Measurements from ENCODE around the gene CCDC9B.

The CCDC9B gene

DNA sequence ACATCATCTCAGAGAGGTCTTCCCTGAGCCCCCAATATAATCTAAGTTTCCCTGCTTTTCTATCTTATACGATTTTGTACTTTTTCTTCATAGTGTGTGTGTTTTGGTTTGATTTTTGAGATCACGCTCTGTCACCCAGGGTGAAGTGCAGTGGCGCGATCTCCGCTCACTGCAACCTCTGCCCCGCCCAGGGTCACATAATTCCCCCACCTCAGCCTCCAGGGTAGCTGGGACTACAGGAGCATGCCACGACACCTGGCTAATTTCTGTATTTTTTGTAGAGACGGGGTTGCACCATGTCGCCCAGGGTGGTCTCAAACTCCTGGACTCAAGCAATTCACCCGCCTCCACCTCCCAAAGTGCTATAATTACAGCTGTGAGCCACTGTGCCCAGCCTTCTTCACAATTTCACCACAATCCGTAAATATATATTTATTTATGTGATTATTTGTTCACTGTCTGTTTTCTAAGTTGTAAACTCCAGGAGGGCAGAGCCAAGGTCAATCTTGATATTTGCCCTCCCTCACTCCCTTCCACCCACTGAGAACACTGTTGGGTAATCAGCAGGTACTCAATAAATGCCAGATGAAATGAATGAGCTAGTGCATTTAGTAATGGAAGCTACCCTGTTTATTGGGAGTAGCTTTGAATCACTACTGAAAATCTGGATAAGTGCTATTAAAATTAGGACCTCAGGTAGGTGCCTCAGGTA is 41.2 kb upstream of the CCDC9B start:
- no peak for DNase-seq (ENCODE audit: extremely low spot score)
- ChIA-PET CTCF (interaction anchor here (0.6 kb wide), 1 partner anchor 35 kb away, joined by 4 read pairs; no protein-coding TSS in a partner anchor), POLR2A (interaction anchor here (1.1 to 1.8 kb wide), 6 partner anchors 10 to 57 kb away, joined by 3 to 9 read pairs (median 5); partner anchors contain the start of genes DISP2 and IVD)
- TF ChIP-seq ELF4 (IDR thresholded peaks at IDR 0.05) (no peak), FOXK2 (IDR thresholded peaks at IDR 0.05) (no peak), LEF1 (IDR thresholded peaks at IDR 0.05; ENCODE audit: borderline replicate concordance) (no peak)

DNA sequence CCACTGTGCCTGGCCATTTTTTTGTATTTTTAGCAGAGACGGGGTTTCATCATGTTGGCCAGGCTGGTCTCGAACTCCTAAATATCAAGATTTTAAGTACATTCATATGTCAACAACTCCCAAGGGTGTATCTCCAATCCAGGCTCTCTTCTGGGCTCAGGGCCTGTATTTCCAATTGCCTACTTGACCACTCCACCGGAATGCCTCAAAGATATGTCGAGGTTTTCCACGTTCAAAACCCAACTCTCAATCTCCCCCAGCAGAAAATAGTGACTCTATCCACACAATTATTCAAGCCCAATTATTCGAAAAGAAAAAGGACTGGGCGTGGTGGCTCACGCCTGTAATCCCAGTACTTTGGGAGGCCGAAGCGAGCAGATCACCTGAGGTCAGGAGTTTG is 39.9 kb upstream of the CCDC9B start:
- DNase-seq (ENCODE audit: extremely low spot score): no peak
- no peak for TF ChIP-seq FOXK2 (IDR thresholded peaks at IDR 0.05)
- no peak for TF ChIP-seq CTBP1 (IDR thresholded peaks at IDR 0.05; ENCODE audit: borderline replicate concordance)
- TF ChIP-seq ARNT (IDR thresholded peaks at IDR 0.05): no peak
- no peak for TF ChIP-seq SP1 (IDR thresholded peaks at IDR 0.05)
- TF ChIP-seq HDGF (IDR thresholded peaks at IDR 0.05; ENCODE audit: borderline replicate concordance): no peak
- no peak for TF ChIP-seq FOXA1 (IDR thresholded peaks at IDR 0.05)
- TF ChIP-seq, protein P1, sequence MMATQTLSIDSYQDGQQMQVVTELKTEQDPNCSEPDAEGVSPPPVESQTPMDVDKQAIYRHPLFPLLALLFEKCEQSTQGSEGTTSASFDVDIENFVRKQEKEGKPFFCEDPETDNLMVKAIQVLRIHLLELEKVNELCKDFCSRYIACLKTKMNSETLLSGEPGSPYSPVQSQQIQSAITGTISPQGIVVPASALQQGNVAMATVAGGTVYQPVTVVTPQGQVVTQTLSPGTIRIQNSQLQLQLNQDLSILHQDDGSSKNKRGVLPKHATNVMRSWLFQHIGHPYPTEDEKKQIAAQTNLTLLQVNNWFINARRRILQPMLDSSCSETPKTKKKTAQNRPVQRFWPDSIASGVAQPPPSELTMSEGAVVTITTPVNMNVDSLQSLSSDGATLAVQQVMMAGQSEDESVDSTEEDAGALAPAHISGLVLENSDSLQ (IDR thresholded peaks at IDR 0.05): no peak
- TF ChIP-seq BHLHE40 (IDR thresholded peaks at IDR 0.05; ENCODE audit: borderline replicate concordance): no peak
- no peak for TF ChIP-seq L3MBTL2 (conservative IDR thresholded peaks at IDR 0.05)
- no peak for TF ChIP-seq SUZ12 (IDR thresholded peaks at IDR 0.05)
- TF ChIP-seq LEF1 (IDR thresholded peaks at IDR 0.05; ENCODE audit: borderline replicate concordance): no peak
- no peak for TF ChIP-seq NFRKB (IDR thresholded peaks at IDR 0.05)
- TF ChIP-seq ELF4 (IDR thresholded peaks at IDR 0.05): no peak
- no peak for TF ChIP-seq ZNF384 (IDR thresholded peaks at IDR 0.05)
- TF ChIP-seq TARDBP (IDR thresholded peaks at IDR 0.05): no peak
- no peak for TF ChIP-seq FOXM1 (IDR thresholded peaks at IDR 0.05; ENCODE audit: borderline replicate concordance)
- POLR2A ChIA-PET: no interaction called here
- CTCF ChIA-PET: no interaction called here

DNA sequence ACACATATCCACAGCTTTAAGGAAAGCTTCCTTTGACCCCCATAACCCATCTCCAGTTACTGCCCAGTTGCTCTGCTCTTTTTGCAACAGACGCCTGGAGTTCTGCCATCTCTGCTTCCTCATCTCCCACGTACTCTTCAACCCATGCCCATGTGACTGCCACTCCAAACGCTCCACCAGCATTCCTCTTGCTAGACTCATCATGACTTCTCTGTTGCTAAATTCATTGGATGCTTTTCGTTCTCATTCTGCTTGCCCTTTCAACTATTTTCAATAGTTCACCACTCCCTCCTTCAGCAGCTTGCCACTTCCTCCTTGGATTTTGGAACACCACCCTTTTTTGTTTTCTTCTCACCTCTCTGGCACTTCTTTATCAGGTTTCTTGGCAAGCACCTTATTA is 39.1 kb upstream of the CCDC9B start:
- TF ChIP-seq BHLHE40 (IDR thresholded peaks at IDR 0.05; ENCODE audit: borderline replicate concordance) (no peak), NFRKB (IDR thresholded peaks at IDR 0.05) (no peak), SP1 (IDR thresholded peaks at IDR 0.05) (no peak), ZNF384 (IDR thresholded peaks at IDR 0.05) (no peak), LEF1 (IDR thresholded peaks at IDR 0.05; ENCODE audit: borderline replicate concordance) (no peak), FOXM1 (IDR thresholded peaks at IDR 0.05; ENCODE audit: borderline replicate concordance) (no peak), ELF4 (IDR thresholded peaks at IDR 0.05) (no peak), FOXK2 (IDR thresholded peaks at IDR 0.05) (no peak), L3MBTL2 (conservative IDR thresholded peaks at IDR 0.05) (no peak), ARNT (IDR thresholded peaks at IDR 0.05) (no peak), HDGF (IDR thresholded peaks at IDR 0.05; ENCODE audit: borderline replicate concordance) (no peak)
- POLR2A ChIA-PET: no interaction called here
- no peak for DNase-seq (ENCODE audit: extremely low spot score)
- CTCF ChIA-PET: no interaction called here

DNA sequence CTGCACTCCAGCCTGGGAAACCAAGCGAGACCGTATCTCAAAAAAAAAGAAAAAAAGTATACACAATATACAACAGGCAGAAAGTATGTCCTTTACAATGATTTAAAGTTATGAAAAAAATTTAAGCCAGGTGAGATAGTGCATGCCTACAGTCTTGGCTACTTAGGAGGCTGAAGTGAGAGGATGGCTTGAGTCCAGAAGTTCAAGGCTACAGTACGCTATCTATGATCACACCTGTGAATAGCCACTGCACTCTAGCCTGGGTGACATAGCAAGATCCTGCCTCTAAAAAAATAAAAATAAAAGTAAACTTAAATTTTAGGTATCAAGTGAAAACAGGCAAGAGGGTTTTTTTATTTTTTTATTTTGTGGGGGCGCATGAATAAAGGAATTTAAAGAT is 38.6 kb upstream of the CCDC9B start:
- TF ChIP-seq CTBP1 (IDR thresholded peaks at IDR 0.05; ENCODE audit: borderline replicate concordance) (no peak), LEF1 (IDR thresholded peaks at IDR 0.05; ENCODE audit: borderline replicate concordance) (no peak), SP1 (IDR thresholded peaks at IDR 0.05) (no peak), BHLHE40 (IDR thresholded peaks at IDR 0.05; ENCODE audit: borderline replicate concordance) (no peak), FOXK2 (IDR thresholded peaks at IDR 0.05) (no peak), SUZ12 (IDR thresholded peaks at IDR 0.05) (no peak), HDGF (IDR thresholded peaks at IDR 0.05; ENCODE audit: borderline replicate concordance) (no peak), FOXM1 (IDR thresholded peaks at IDR 0.05; ENCODE audit: borderline replicate concordance) (no peak), ZNF384 (IDR thresholded peaks at IDR 0.05) (no peak), L3MBTL2 (conservative IDR thresholded peaks at IDR 0.05) (no peak)
- ChIA-PET POLR2A (no interaction called here), CTCF (no interaction called here)
- DNase-seq (ENCODE audit: extremely low spot score): no peak

DNA sequence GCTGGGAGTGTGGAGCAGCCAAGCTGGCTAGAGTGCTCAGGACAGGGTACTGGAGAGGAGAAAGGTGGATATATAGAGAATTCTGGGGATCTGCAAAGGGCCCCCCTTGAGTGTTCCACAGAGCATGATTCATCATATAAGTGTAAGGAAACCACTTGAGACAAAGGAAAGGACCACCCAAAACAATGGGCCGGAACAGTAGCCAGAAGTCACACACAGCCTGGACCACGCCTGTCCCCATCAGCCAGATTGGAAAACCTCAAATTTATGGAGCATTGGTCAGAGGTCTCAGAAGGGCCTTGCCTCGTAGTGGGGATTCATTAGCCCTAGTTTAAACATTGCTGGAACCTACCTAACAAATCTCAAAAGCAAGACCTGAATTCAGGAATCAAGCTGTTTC is 36.9 kb upstream of the CCDC9B start:
- ChIA-PET POLR2A (no interaction called here), CTCF (no interaction called here)
- no peak for DNase-seq (ENCODE audit: extremely low spot score)
- no peak for TF ChIP-seq ARNT (IDR thresholded peaks at IDR 0.05)
- TF ChIP-seq FOXK2 (IDR thresholded peaks at IDR 0.05): no peak
- no peak for TF ChIP-seq LEF1 (IDR thresholded peaks at IDR 0.05; ENCODE audit: borderline replicate concordance)
- TF ChIP-seq ZNF384 (IDR thresholded peaks at IDR 0.05): no peak
- no peak for TF ChIP-seq SP1 (IDR thresholded peaks at IDR 0.05)
- no peak for TF ChIP-seq FOXM1 (IDR thresholded peaks at IDR 0.05; ENCODE audit: borderline replicate concordance)
- no peak for TF ChIP-seq ELF4 (IDR thresholded peaks at IDR 0.05)
- TF ChIP-seq TARDBP (IDR thresholded peaks at IDR 0.05): no peak
- no peak for TF ChIP-seq NFRKB (IDR thresholded peaks at IDR 0.05)
- TF ChIP-seq BHLHE40 (IDR thresholded peaks at IDR 0.05; ENCODE audit: borderline replicate concordance): no peak
- TF ChIP-seq L3MBTL2 (conservative IDR thresholded peaks at IDR 0.05): no peak
- TF ChIP-seq, protein P1 (IDR thresholded peaks at IDR 0.05): no peak
- no peak for TF ChIP-seq CTBP1 (IDR thresholded peaks at IDR 0.05; ENCODE audit: borderline replicate concordance)
- TF ChIP-seq SUZ12 (IDR thresholded peaks at IDR 0.05): no peak
- no peak for TF ChIP-seq HDGF (IDR thresholded peaks at IDR 0.05; ENCODE audit: borderline replicate concordance)
- no peak for TF ChIP-seq FOXA1 (IDR thresholded peaks at IDR 0.05)

DNA sequence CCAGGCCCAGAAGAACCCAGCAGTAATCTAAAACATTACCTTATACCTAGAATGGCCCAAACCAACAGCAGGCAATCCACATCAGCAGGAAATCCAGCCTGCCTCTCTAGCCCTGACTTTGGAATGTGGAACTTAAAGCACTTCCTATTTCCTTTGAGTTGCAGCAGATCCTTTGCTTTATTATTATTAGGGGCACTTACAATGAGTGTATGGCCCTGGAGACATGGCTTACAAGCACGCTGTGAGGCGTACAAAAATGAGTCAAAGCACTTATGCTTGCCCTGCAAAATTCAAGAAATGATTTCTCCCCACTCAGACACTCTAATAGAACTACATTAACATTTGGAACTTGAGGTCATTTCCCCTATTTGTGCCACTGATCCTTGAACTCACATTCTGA is 32.2 kb upstream of the CCDC9B start:
- DNase-seq (ENCODE audit: extremely low spot score): no peak
- no peak for TF ChIP-seq SP1 (IDR thresholded peaks at IDR 0.05)
- no peak for TF ChIP-seq TARDBP (IDR thresholded peaks at IDR 0.05)
- TF ChIP-seq SUZ12 (IDR thresholded peaks at IDR 0.05): no peak
- TF ChIP-seq FOXA1 (IDR thresholded peaks at IDR 0.05): no peak
- no peak for TF ChIP-seq NFRKB (IDR thresholded peaks at IDR 0.05)
- TF ChIP-seq FOXM1 (IDR thresholded peaks at IDR 0.05; ENCODE audit: borderline replicate concordance): no peak
- no peak for TF ChIP-seq BHLHE40 (IDR thresholded peaks at IDR 0.05; ENCODE audit: borderline replicate concordance)
- ChIA-PET POLR2A (interaction anchor here (1.4 kb wide), 1 partner anchor 10 kb away, joined by 9 read pairs; the partner anchor contains the start of gene KNSTRN), CTCF (no interaction called here)

All from HEK293T (cell line).